H9 (cell line): ENCODE measurements around the gene EXOSC10. TPM values are rescaled to one million over a fixed set of nuclear protein-coding genes. Genes with fewer than 3 reads are reported as not detected.

ENCODE experiments used
- DNase-seq: peaks from one replicate; pipeline ENCODE4 v3.0.0-alpha.2; 2017
- H2AFZ ChIP-seq: one replicate; pipeline ENCODE4 v1.6.1; 2013; ENCODE audit warnings: mild to moderate bottlenecking, low read length, control low read depth, moderate library complexity
- H2AK5ac ChIP-seq: 2 replicates; pipeline ENCODE4 v1.6.1; 2013; ENCODE audit warnings: low read length, control low read depth, mixed read lengths; ENCODE audit not compliant: insufficient read length
- H2BK120ac ChIP-seq: one replicate; pipeline ENCODE4 v1.6.1; 2013; ENCODE audit warnings: low read depth, mild to moderate bottlenecking, low read length, control low read depth, inconsistent platforms; ENCODE audit not compliant: poor library complexity, severe bottlenecking
- H2BK12ac ChIP-seq: 2 replicates; pipeline ENCODE4 v1.6.1; 2013; ENCODE audit warnings: low read length, control low read depth, mixed read lengths, low read depth; ENCODE audit not compliant: insufficient read length
- H2BK15ac ChIP-seq: 2 replicates; pipeline ENCODE4 v1.6.1; 2013; ENCODE audit warnings: low read depth, low read length, control low read depth
- H2BK20ac ChIP-seq: one replicate; pipeline ENCODE4 v1.6.1; 2013; ENCODE audit warnings: low read depth, mild to moderate bottlenecking, low read length, control low read depth, inconsistent platforms; ENCODE audit not compliant: poor library complexity, severe bottlenecking
- H2BK5ac ChIP-seq: 2 replicates; pipeline ENCODE4 v1.6.1; 2013; ENCODE audit warnings: low read length, control low read depth, mixed read lengths; ENCODE audit not compliant: insufficient read length
- H3K14ac ChIP-seq: 2 replicates; pipeline ENCODE4 v1.6.1; 2013; ENCODE audit warnings: low read length, control low read depth; ENCODE audit not compliant: insufficient read depth
- H3K18ac ChIP-seq: 2 replicates; pipeline ENCODE4 v1.6.1; 2013; ENCODE audit warnings: low read depth, mild to moderate bottlenecking, mixed read lengths, low read length, control low read depth; ENCODE audit not compliant: insufficient read length
- H3K23ac ChIP-seq: 2 replicates; pipeline ENCODE4 v1.6.1; 2013; ENCODE audit warnings: low read length, control low read depth, mixed read lengths, low read depth; ENCODE audit not compliant: insufficient read length
- H3K23me2 ChIP-seq: 2 replicates; pipeline ENCODE4 v1.6.1; 2013; ENCODE audit warnings: low read depth, mild to moderate bottlenecking, mixed read lengths, low read length, control low read depth; ENCODE audit not compliant: insufficient read length, poor library complexity, severe bottlenecking
- H3K27ac ChIP-seq: 2 replicates; pipeline ENCODE4 v1.5.1; 2013; ENCODE audit warnings: low read length, control low read depth, mixed read lengths, low read depth; ENCODE audit not compliant: insufficient read length
- H3K27me3 ChIP-seq: 2 replicates; pipeline ENCODE4 v1.6.1; 2013; ENCODE audit warnings: low read length, control low read depth, inconsistent platforms; ENCODE audit not compliant: insufficient read depth
- H3K4ac ChIP-seq: 2 replicates; pipeline ENCODE4 v1.6.1; 2013; ENCODE audit warnings: low read depth, mild to moderate bottlenecking, control low read depth, inconsistent platforms, low read length, moderate library complexity
- H3K4me1 ChIP-seq: 2 replicates; pipeline ENCODE4 v1.6.1; 2013; ENCODE audit warnings: low read length, control low read depth, inconsistent platforms; ENCODE audit not compliant: insufficient read depth
- H3K4me2 ChIP-seq: 2 replicates; pipeline ENCODE4 v1.6.1; 2013; ENCODE audit warnings: low read length, control low read depth, mixed read lengths; ENCODE audit not compliant: insufficient read length, insufficient read depth
- H3K56ac ChIP-seq: 2 replicates; pipeline ENCODE4 v1.6.1; 2013; ENCODE audit warnings: low read depth, mild to moderate bottlenecking, mixed read lengths, low read length, control low read depth; ENCODE audit not compliant: insufficient read length
- H3K79me1 ChIP-seq: 2 replicates; pipeline ENCODE4 v1.6.1; 2013; ENCODE audit warnings: low read depth, mild to moderate bottlenecking, moderate library complexity, low read length, control low read depth, inconsistent platforms; ENCODE audit not compliant: insufficient read depth, poor library complexity, severe bottlenecking
- H3K79me2 ChIP-seq: 2 replicates; pipeline ENCODE4 v1.6.1; 2013; ENCODE audit warnings: low read length, control low read depth, inconsistent platforms; ENCODE audit not compliant: insufficient read depth
- H3K9ac ChIP-seq: 2 replicates; pipeline ENCODE4 v1.6.1; 2013; ENCODE audit warnings: low read length, control low read depth, mixed read lengths; ENCODE audit not compliant: insufficient read length; ENCODE audit errors: extremely low read depth
- H3K9me3 ChIP-seq: one replicate; pipeline ENCODE4 v1.6.1; 2013; ENCODE audit warnings: low read depth, low read length, inconsistent platforms; ENCODE audit not compliant: control insufficient read depth
- H3T11ph ChIP-seq: one replicate; pipeline ENCODE4 v1.6.1; 2013; ENCODE audit warnings: mild to moderate bottlenecking, low read length, control low read depth, inconsistent platforms
- H4K20me1 ChIP-seq: one replicate; pipeline ENCODE4 v1.6.1; 2013; ENCODE audit not compliant: control insufficient read depth, insufficient read length, insufficient read depth
- H4K5ac ChIP-seq: 2 replicates; pipeline ENCODE4 v1.6.1; 2013; ENCODE audit warnings: low read depth, mild to moderate bottlenecking, mixed read lengths, low read length, control low read depth; ENCODE audit not compliant: insufficient read length
- H4K8ac ChIP-seq: replicated peaks from 2 replicates; pipeline ENCODE4 v1.6.1; 2013; ENCODE audit warnings: low read length, control low read depth, mixed read lengths, low read depth; ENCODE audit not compliant: insufficient read length
- H4K91ac ChIP-seq: 2 replicates; pipeline ENCODE4 v1.6.1; 2013; ENCODE audit warnings: low read depth, mild to moderate bottlenecking, moderate library complexity, mixed read lengths, low read length, control low read depth; ENCODE audit not compliant: insufficient read length
- H3K27ac Mint-ChIP-seq, 3 experiments: 2 replicates in 2 of 3; 3 replicates in 1 of 3; pipeline ENCODE4 v1.8.0; 2020 to 2021; ENCODE audit warnings: mixed read lengths in 3 of 3, mild to moderate bottlenecking in 1 of 3, moderate library complexity in 1 of 3
- H3K27me3 Mint-ChIP-seq: 2 replicates; pipeline ENCODE4 v1.8.0; 2021; ENCODE audit warnings: low read depth, mild to moderate bottlenecking, moderate library complexity, mixed read lengths
- H3K36me3 Mint-ChIP-seq, 3 experiments: 2 replicates in 2 of 3; 3 replicates in 1 of 3; pipeline ENCODE4 v1.8.0; 2020 to 2021; ENCODE audit warnings: low read depth in 3 of 3, mixed read lengths in 3 of 3; ENCODE audit not compliant: insufficient read depth in 1 of 3
- H3K4me1 Mint-ChIP-seq, 2 experiments: 2 replicates each; pipeline ENCODE4 v1.8.0; 2020; ENCODE audit warnings: mixed read lengths in 2 of 2
- H3K4me3 Mint-ChIP-seq, 2 experiments: 2 replicates in 1 of 2; 3 replicates in 1 of 2; pipeline ENCODE4 v1.8.0; 2020 to 2021; ENCODE audit warnings: mild to moderate bottlenecking in 2 of 2, mixed read lengths in 2 of 2, moderate library complexity in 1 of 2
- H3K9me3 Mint-ChIP-seq, 2 experiments: 2 replicates in 1 of 2; 3 replicates in 1 of 2; pipeline ENCODE4 v1.8.0; 2020; ENCODE audit warnings: mild to moderate bottlenecking in 2 of 2, mixed read lengths in 2 of 2, moderate library complexity in 1 of 2
- CTCF ChIP-seq: fragments of 200-600 bp; sonication (generic); conservative IDR thresholded peaks from 3 replicates; pipeline ENCODE4 v1.8.0; 2021; ENCODE audit warnings: antibody characterized with exemption, mild to moderate bottlenecking
- WGBS: extraction: QIAGEN DNeasy Blood & Tissue Kit; methylation state at CpG from one replicate; pipeline ENCODE4 v1.1.7; 2013; ENCODE audit warnings: missing lambda C conversion rate, low lambda C conversion rate, mixed read lengths; ENCODE audit not compliant: insufficient read length; ENCODE audit errors: extremely low coverage; 5-methylcytosine and 5-hydroxymethylcytosine counted together
- total RNA-seq: library from RNA; stranded (reverse); gene quantifications from 2 replicates; pipeline ENCODE4 v1.2.1, GENCODE V29; 2021

EXOSC10 gene
- total RNA-seq, 1 experiment from 2014 or later, result 83.4 TPM

- H3K18ac ChIP-seq, result no peak overlapping the region
- H4K5ac ChIP-seq, result no peak overlapping the region
- H3K9me3 ChIP-seq, result no peaks in the 10 kb centered on the region
- Mint-ChIP-seq H3K4me1 (peaks cover 4 to 5% of the 10 kb centered on the region in 2 experiments), H3K9me3 (no peaks in the 10 kb centered on the region), H3K27me3 (peaks cover 3% of the 10 kb centered on the region; the same call in 1 of the 2 replicates), H3K27ac (no peak overlapping the region), H3K4me3 (no peak overlapping the region), H3K36me3 (peaks cover 0 to 1% (median 0%) of the 10 kb centered on the region in 3 experiments; a peak in 1 of 7 replicates)
- no peak overlapping the region for H3K56ac ChIP-seq
- no peaks in the 10 kb centered on the region for H3K23me2 ChIP-seq
- H4K8ac ChIP-seq, result no peak overlapping the region
- H2BK12ac ChIP-seq, result no peak overlapping the region
- no peak overlapping the region for H2BK20ac ChIP-seq
- H3K79me2 ChIP-seq, result no peaks in the 10 kb centered on the region; the same call in 1 of the 2 replicates
- no peak overlapping the region for H2AK5ac ChIP-seq
- H2AFZ ChIP-seq, result no peak overlapping the region
- H4K91ac ChIP-seq, result no peak overlapping the region
- H3K4me1 ChIP-seq, result no peaks in the 10 kb centered on the region
- H3K9ac ChIP-seq, result no peak overlapping the region
- H4K20me1 ChIP-seq, result peaks cover 4% of the 10 kb centered on the region
- no peaks in the 10 kb centered on the region for H3K79me1 ChIP-seq
- no peak overlapping the region for H3T11ph ChIP-seq
- H3K4ac ChIP-seq, result no peak overlapping the region
- no peak overlapping the region for H2BK15ac ChIP-seq
- H3K27me3 ChIP-seq, result no peaks in the 10 kb centered on the region
- TF ChIP-seq CTCF, result no peak
- H2BK5ac ChIP-seq, result no peak overlapping the region
- no CpG with 5 or more reads among the region's 19 CpGs for WGBS
- H3K23ac ChIP-seq, result no peak overlapping the region
- no peak overlapping the region for H3K14ac ChIP-seq
- DNase-seq, result no peak
- no peak overlapping the region for H3K4me2 ChIP-seq
- no peak overlapping the region for H3K27ac ChIP-seq
- no peak overlapping the region for H2BK120ac ChIP-seq
Observed at GRCh38 chr1:11042995-11043874, 56.4 kb downstream of the EXOSC10 start.
